Stimulated activated CD8-positive, alpha-beta memory T cell treated with anti-CD3 and anti-CD28 coated beads, Interleukin-4, amount 100 ng/mL, for 4 hours (primary cell): Measurements from ENCODE around the gene ZC2HC1C.
A peak's percentile ranks its signal among the peaks of the same experiment; 100 is the strongest.
"Not testable (repeated sequence)": the region's sequence is repeated elsewhere in the genome, so short reads cannot be mapped to it uniquely, and the experiment has no call there.

Source experiments
- DNase-seq, 2 donors: peaks; one replicate each; pipeline ENCODE4 v3.0.0-alpha.2; 2020; ENCODE audit warnings: low read depth in 2 of 2, low spot score in 1 of 2

The ZC2HC1C gene

DNA sequence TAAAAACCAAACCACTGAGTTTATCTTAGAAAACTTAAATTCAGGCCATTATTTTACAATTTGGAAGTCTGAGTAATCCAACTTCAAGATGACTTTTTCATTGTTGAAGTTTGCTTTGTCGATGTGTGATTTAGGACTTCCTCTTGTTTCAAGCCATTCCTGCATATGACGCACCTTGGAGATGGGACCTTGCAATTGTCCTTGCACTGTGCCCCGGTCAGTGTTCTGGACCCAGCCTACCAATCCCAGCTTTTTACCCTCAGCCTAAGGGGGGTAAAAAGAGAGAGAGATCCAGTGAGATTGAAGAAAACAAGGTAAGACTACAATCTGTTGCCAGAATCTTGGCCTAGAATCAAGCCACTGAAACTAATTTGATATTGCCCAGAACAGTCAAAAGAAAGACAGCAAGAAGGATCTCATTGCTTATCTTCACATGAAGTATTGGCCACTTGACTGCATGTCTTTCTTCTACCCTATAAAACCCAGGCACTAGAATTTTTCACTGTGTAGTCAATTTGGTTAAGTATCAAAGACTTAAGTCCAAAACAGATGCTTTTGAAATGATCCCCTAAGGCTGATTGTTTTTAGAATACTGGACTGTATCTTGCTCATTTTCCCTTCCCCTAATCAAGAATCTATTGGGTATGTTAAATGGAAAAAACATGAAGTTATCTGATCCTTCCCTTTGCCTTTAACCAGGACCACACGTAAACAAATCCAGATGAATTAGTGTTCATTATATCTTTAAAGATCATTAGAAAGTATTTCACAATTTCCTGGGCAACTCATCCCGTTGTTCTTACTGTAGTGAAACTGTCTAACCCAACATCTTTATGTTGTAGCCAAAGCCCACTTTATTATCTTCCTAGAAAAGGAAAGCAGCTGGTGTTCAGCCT is 15.8 kb upstream of the ZC2HC1C start:
- DNase-seq = no peak

DNA sequence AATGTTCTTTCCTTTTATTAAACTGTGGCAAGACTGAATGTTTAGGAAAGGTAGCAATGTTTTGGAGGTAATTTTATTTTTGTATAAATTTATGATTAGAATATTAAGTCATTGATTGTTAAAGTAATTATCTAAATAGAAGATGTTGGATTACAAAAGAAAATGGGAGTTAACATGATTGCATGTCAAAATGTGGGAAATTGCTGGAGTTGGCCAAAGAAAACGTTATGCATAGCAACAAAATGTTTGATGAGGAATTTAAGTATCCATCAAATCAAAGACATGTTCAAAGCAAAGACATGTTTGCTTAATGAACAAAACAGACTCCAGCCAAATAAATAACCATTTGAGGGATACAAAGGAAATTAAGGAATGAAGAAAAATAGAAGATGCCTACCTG is 15.0 kb upstream of the ZC2HC1C start:
- DNase-seq = no peak

DNA sequence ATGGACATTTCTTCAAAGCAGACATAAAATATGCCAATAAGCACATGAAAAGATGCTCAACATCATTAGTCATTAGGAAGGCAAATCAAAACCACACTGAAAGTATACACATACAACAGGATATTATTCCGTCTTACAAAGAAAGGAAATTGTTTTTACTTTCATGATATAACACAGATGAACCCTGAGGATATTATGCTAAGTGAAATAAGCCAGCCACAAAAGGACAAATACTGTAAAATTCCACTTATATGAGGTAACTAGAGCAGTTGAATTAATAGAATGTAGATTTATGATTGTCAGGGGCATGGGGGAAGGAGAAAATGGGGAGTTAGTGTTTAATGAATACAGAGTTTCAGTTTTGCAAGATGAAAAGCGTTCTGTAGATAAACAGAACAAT is 9.8 kb upstream of the ZC2HC1C start:
- DNase-seq = no peak

DNA sequence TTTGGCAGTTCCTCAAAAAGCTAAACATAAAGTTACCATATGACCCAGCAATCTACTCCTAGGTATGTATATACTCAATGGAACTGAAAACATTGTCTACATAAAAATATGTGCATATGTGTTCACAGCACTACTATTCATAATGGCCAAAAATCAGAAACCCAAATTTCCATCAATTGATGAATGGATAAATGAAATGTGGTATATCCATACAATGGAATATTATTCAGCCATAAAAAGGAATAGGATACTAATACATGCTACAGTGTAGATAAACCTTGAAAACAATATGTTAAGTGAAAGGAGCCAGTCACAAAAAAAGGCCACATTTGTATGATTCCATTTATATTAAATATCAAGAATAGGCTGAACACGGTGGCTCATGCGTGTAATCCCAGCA is 9.0 kb upstream of the ZC2HC1C start:
- DNase-seq = no peak

DNA sequence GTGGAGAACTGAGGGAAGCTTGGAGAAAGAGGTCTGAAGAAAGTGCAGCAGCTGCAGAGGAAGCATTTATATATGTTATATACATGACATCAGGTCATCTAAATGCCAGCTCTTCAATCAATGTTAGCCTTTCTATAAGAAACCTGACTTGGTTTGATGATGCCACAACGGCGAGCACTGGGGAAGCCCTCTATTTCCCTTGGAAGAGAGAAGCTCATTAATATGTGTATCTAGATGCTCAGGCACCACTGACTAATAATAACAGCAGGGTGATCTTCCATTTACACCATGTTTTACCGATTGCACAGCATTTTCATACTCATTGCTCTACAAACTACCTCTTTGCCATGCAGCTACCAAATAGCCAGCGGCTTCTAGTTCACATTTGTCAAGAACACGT is 6.4 kb upstream of the ZC2HC1C start:
- no peak for DNase-seq

GRCh38 chr14:75063491-75064204 is 5.8 kb upstream of the ZC2HC1C start, which contains the start of gene ACYP1:
TSS of gene ACYP1 (minus strand) at chr14:75064024. CDS start at chr14:75063553, 471 bp downstream.
- DNase-seq = peak; percentile 76 to 78

GRCh38 chr14:75064205-75064567 is 5.3 kb upstream of the ZC2HC1C start:
- no peak for DNase-seq

DNA sequence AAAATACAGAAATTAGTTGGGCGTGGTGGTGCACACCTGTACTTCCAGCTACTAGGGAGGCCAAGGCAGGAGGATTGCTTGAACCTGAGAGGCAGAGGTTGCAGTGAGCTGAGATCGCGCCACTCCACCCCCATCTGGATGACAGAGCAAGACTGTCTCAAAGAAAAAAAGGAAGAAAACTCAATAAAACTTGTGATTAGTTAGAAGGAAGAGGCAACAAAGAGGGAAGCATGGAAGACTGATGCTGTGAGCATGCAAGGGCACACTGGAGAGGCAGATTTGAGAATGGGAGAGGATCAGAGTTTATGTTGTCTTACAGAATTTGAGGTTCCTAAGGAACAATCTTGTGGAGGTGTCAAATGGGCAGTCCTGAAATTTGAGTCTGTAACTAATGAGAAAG is 2.8 kb upstream of the ZC2HC1C start:
- DNase-seq = no peak

DNA sequence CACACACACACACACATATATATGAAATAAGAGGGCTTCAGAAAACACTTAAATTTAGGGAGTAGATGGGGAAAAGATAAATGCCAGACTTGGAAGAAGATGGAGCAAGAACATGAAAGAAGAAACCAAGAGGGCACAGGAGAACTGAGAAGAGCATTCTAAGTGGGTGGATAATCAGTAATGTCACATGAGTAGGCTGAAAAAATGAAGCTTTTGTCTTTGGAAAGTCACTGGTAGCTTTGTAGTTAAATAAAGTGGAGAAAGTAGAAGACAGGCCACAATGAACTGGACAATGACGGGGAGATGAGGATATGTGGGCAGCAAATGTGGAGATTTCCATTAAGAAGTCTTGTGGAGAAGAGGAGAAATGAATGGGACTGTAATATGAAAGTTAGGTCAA is 2.2 kb upstream of the ZC2HC1C start:
- no peak for DNase-seq

- not testable (repeated sequence) for DNase-seq
Observed at GRCh38 chr14:75067765-75068164, 1.7 kb upstream of the ZC2HC1C start.

- DNase-seq = no peak
Observed at GRCh38 chr14:75068294-75069120, 934 bp upstream of the ZC2HC1C start.

DNA sequence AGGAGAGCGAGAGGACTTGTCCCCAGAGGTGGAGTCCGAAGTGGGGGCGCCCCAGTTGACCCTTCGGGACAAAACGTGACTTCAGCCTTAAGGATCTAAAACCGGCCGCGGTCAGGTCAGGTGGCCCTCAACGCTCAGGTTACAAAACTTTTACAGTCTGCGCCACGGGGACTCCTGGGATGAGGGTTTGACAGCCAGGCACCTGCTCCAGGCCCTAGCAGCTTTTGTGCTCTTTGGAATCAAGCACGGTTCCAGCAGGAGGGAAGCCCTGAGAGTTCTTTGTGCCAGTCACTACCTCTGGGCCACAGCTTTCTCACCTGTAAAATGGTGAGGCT is 337 bp downstream of the ZC2HC1C start:
- no peak for DNase-seq

DNA sequence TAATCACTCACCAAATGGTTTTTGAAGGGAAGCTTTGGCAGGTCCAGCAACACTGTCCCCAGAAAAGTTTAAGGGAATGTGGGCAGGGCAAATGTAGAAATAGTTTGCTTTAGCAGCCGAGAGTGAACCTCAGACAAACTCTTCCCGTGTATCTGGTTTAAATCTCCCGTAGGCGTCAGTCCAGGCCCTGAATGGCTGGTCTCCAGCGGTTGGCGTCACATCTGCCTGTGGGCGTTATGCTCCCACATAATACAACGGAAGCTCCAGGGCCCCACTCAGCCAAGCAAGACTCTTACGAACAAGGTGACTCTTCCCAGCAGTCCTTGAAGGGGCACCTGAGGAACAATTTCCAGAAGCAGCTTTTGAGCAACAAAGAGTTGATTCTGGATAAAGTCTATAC is 942 bp downstream of the ZC2HC1C start:
- no peak for DNase-seq

GRCh38 chr14:75077794-75078193 is 8.4 kb downstream of the ZC2HC1C start:
- DNase-seq = no peak

GRCh38 chr14:75079521-75079920 is 10.1 kb downstream of the ZC2HC1C start:
- DNase-seq = no peak

GRCh38 chr14:75081660-75082229 is 12.3 kb downstream of the ZC2HC1C start:
- no peak for DNase-seq

- no peak for DNase-seq
Observed at GRCh38 chr14:75083271-75083670, 13.8 kb downstream of the ZC2HC1C start.

GRCh38 chr14:75084513-75084912 is 15.1 kb downstream of the ZC2HC1C start:
- no peak for DNase-seq

DNA sequence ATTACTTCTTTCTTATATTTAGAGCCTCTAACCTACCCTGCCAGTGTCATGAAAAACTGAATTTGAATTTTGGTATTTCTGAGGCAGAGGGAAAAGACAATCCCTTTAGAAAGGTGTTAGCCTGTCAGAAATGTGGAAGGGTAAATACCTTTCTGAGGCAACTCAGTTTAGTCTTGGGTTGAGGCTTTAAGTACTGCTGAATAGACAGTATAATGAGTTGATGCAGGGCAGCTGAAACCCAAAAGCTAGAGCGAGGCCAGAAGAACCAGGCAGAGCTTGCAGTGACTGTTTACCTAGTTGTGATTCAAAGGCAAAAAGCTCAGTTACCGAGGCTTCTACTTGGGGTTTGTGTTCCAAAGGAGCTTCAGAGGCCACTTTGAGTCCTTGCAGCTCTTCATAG is 18.7 kb downstream of the ZC2HC1C start:
- no peak for DNase-seq

GRCh38 chr14:75088566-75089373 is 19.3 kb downstream of the ZC2HC1C start:
- peak in 1 of 2 donors; percentile 10 for DNase-seq

DNA sequence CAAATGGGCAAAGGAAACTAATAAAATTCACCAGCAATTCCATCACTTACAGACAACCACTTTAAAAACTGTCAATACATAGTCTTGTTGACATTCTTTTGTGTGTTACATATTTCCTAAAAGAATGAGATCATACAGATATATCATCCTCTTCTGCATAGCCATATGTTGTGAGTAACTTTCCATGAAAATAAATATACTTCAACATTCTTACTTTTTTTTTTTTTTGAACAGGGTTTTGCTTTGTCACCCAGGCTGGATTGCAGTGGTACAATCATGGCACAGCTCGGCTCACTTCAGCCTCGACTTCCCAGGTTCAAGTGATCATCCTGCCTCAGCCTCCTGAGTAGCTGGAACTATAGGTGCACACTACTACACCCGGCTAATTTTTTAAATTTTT is 20.9 kb downstream of the ZC2HC1C start:
- no peak for DNase-seq
